Dedifferentiated amniotic fluid mesenchymal stem cell (primary cell): ENCODE results near the gene NAA80.

ENCODE experiments used
- DNase-seq: peaks from one replicate; pipeline ENCODE4 v3.0.0-alpha.2; 2016; ENCODE audit errors: extremely low spot score

Gene NAA80, protein sequence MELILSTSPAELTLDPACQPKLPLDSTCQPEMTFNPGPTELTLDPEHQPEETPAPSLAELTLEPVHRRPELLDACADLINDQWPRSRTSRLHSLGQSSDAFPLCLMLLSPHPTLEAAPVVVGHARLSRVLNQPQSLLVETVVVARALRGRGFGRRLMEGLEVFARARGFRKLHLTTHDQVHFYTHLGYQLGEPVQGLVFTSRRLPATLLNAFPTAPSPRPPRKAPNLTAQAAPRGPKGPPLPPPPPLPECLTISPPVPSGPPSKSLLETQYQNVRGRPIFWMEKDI

DNA sequence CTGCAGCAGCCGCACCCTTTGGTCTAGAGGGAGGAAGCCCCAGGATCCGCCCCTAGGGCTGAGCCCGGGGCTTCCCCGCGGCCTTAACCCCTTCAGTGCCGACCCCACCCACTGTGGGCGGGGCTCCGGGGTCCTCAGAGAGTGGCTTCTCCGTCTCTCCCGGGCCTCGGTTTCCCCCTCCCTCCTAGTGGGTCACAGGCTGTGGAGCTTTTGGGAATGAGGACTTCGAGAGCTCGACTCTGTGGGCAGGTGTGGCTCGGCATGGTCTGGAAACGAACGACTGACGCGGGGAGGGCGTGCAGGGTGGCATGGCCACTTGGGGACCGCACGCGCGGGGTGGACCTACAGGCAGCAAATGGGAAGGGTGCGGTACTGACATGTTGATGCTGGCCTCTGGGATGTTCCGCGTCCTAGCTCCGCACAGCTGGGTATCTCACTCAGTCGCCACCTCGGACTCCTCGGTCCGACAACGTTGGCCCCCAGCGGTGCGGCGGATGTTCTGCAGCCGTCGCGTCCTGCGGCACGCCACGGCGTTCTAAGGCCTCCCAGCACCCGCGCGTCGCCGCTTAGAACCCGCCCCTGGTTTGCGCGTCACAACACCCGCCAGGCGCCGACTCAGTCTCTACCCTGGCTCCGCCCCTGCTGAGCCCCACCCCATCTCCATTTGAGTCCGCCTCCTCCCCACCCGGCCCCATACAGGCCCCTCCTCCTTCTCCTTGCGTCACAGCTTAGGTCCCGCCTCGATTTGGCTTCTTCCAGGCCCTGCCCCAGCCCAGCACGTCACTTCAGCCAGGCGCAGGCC is at the start of gene NAA80, which contains the start of gene HYAL3:
NAA80 (minus strand) TSS at position 570 of the 802 bp plus-strand sequence. CDS start 1,942 bp downstream, outside the sequence.
HYAL3 (minus strand) TSS at position 570 of the 802 bp plus-strand sequence. CDS start 3,803 bp downstream, outside the sequence.
- DNase-seq: peak; percentile 99

DNA sequence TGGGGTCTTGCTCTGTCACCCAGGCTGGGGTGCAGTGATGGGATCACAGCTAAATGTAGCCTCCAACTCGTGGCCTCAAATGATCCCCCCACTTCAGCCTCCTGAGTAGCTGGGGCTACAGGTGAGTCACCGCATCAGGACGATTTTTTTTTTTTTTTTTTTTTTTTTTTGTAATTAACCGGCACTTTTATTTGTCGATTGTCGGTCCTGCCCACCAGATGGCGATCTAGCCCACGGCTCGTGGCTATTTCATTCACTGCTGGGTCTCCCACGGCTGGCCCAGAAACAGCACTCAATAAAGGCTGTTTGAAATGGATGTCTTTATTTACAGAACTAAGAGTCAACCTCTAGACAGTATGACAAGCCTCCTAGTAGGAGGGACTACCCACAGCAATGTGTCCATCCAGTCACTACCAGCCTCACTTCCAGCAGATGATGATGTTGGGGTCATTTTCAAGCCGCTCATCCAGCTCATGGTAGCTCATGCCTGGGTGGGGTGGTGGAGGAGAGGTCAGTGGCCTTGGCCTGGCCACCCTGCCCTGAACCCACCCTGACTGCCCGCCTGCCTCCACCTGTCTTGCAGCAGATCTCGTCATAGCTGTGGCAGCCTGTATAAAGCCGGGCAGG is 48.1 kb upstream of the NAA80 start:
- DNase-seq: peak; percentile 62

GRCh38 chr3:50345586-50346234 is 46.5 kb upstream of the NAA80 start, which contains the start of gene ZMYND10:
Gene ZMYND10 (minus strand): TSS chr3:50345732. CDS start chr3:50345579, 153 bp downstream.
- DNase-seq: no peak

DNA sequence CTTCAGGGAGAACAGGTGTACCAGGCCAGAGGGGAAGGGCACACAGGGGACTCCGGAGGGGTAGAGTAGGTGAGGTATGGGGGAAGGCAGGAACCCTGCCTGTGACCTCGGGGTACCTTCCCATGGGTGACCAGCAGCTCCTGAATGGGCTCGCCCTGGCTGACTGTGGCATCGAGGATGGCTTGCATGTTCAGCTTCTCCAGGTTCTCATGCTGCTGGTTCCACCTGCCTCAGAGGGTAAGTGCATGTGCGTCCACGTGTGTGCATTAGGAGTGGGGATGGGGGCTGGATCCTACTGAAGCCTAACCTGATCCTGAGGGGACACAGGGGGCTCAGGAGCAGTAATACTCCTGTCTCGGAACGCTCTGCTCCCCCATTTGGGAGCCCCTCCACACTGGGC is 45.8 kb upstream of the NAA80 start:
- DNase-seq: no peak

GRCh38 chr3:50342813-50343633 is 43.8 kb upstream of the NAA80 start:
- DNase-seq: no peak

- DNase-seq: no peak
These were observed 42.9 kb upstream of the NAA80 start for GRCh38 chr3:50341996-50342650.

- DNase-seq: no peak
These were observed 42.3 kb upstream of the NAA80 start for GRCh38 chr3:50341537-50341936.

- DNase-seq: no peak
These were observed 41.5 kb upstream of the NAA80 start, which contains the start of gene RASSF1 for GRCh38 chr3:50340448-50341329. Gene RASSF1 (minus strand): TSS chr3:50340836. CDS start chr3:50340805, 31 bp downstream.

GRCh38 chr3:50340147-50340447 is 40.9 kb upstream of the NAA80 start:
- DNase-seq: no peak

DNA sequence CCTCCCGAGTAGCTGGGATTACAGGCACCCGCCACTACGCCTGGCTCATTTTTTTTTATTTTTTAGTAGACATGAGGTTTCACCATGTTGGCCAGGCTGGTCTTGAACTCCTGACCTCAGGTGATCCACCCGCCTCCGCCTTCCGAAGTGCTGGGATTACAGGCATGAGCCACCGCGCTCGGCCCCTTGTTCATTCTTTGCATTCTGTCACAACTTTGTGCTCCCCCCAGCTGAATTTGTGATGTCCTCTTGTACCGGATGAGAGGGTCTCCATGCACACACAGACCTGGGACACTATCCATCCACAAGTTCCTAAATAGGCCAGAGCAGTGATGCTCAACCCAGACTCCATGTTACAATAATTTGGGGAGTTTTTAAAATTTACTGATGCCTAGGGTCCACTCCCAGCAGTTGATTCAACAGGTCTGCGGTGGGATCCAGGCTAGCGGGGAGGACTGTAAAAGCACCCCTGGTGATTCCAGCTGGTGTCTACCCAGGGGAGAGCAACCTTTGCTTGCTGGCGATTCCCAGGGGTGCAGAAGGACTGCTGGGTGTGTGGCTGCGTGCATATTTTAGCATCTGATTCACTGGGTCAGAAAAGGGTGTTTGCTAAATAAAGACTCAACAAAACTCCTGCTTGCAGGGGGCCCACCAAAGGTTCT is 40.4 kb upstream of the NAA80 start:
- DNase-seq: no peak

DNA sequence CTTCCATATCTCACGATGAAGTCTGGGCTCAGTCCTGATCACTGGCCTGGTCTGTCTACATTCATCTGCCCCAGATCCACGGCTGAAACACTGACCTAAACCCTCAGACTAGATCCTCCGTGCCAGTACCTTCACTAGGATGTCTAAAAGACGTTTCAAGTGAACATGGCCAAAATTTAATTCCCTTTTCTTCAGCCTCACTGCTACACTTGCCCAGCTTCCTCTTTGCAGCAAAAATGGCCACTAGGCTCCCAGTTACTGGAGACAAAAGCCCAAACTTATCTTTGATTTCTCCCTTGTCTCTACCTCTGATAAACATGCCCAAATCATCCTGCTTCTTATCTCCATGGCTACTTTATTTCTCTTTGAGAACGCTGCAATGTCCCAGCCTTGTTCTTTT is 39.8 kb upstream of the NAA80 start:
- DNase-seq: no peak

GRCh38 chr3:50337175-50337861 is 38.1 kb upstream of the NAA80 start:
- peak; percentile 99 for DNase-seq

DNA sequence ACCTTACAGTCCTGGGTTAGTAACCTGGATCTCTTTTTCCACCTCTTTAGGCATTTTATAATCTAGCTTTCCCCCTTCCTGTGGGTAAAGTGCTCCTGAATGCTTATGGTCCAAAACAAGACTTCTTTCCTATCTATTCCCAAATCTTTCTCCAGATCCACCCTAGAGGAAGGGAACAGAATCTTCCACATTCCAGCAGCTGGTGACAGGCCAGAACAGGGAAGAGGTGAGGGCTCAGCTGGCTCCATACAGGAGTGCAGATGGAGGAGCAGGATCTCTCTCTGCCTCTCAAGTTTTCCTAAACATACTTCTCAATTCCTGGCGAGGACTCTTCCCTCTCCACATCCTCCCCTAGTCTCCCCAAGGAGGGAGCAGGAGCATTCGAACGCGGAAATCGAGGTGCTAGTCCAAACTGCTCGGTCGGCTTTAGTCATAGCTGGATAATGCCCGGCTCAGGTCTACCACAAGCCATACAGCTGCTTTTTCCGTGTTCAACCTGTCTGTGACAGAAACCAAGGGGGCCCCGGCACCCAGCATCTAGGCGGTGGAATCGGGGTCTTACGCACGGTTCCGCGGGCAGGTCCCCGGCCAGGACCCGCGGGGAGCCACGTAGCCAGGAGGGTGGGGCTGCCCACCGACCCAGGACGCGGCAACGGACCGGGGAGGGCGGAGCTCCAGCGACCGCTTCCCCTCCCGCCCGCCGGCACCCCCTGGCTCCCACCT is 37.4 kb upstream of the NAA80 start:
- DNase-seq: no peak

DNA sequence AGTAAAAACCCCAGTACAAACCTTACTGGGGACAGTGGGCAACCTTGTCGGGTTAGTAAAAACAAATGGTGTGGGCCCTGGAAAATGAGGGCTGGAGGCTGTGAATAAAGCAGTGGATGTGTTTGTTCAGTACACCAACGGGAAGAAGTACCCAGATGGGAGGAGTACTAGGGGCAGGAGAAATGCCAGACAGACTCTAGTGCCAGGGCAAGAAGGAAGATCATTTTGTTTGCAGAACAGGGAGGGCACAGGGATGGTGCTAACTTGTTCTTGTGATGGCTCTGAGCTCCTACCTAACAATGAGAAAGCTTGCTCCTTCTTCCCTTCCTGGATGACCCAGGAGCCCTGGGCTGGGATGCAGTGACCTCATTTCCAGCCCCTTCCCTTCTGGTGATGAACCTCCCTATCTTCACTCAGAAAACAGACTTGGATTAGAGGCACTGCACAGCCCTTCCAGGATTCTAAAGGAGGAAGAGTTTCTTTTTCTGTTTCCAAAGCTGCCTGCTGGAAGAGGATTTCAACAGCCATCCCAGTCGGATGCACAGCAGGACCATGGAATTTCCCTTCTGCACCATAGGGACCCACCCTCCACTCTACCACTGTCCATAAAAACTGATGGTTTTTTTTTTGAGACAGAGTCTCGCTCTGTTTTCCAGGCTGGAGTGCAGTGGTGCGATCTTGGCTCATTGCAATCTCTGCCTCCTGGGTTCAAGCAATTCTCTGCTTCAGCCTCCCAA is 35.3 kb upstream of the NAA80 start:
- DNase-seq: no peak

DNA sequence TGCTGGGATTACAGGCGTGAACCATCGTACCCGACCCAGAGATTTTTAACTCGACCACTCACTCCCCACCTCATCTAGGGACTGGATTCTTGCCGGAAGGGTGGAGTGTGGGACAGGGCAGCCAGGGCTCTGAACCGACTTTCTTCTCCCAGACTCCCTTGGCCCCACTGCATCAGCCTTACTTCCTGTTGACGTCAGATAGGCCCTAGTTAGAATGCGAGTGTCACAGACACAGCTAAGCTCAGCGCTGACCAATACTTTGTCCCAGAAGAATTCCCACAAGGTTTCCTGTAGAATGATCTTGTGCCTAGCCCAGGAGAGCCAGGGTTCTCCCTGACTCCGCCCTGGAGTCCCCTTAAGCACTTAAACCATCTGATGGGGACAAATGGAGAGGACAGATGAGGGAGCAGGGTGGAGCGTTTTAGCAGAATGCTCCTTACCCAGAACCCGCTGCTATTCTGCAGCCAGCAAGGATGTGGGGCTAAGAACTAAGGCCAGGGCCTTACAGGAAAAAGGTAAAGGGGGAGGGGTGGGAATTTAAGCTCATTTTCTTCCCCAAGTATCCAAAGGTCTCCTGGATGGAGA is 34.6 kb upstream of the NAA80 start:
- DNase-seq: no peak

DNA sequence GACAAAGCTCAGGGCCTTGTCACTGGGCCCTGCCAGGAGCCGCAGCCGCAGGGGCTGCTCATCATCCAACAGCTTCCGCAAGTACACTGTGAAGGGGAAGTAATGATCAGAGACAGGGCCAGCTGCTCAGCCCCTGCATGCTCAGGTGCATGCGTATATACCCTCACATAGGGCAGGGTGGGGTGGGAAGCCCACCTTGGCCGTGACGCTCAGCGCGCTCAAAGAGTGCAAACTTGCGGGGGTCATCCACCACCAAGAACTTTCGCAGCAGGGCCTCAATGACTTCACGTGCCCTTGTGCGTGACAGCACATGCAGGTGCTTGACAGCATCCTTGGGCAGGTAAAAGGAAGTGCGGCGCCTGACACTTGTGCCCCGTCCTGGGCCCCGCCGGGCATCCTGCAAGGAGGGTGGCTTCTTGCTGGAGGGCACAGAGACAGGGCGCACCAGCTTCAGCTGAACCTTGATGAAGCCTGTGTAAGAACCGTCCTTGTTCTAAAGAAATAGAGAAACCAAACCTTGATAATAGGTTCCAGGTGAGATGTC is 32.2 kb upstream of the NAA80 start:
- DNase-seq: no peak
